Measurements from ENCODE around the gene MYO1B.

Gene MYO1B

DNA sequence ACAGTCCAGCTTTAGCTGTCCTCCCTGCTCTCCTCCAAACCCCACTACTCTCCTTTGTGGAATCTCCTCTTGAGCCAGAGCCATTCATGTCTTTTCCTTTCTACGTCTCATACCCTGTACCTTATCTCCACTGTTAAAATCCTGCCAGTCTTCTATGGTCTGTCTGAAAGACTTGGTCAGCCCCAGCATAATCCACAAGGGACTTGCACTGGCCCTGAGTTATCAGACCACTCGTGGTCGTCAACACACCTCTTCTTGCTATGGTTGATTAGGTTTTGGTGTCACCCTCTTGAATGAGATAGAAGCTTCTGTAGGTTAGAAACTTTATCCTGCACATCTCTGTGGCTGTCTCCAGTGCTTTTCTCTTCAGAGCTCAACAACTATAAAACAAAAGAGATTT is 56.8 kb downstream of the MYO1B start:
- DNase-seq: no peak

DNA sequence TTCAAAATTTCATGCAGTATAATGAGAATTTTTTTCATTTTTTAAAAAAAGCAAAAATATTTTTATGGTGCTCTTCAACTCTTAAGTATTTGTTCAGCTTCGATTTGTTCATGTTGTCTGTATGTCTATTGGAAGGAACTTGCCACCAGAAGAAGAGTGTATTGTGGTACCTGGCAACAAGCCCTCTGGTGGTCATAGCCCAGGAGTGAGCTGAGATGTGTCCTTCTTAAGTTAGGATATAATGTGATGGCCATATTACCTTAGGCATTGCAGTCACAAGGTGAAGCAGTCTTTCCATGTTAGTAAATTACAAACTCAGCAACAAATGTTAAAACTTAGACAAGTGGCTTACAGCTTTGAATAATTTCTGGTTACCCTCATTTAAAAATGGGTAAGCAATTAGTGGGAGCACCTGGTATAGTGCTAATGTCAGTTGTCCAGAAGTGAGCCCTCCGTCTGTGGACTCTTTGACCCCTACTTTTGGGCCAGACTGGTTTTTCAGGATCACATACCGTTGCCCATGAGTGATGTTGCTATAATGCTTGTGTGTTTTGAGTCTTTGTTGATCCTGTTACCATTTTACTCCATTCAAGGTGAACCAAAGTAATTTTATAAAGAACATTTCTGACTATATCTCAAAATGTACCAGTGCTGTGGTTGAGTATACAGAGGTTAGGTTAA is 57.4 kb downstream of the MYO1B start:
- DNase-seq: no peak

DNA sequence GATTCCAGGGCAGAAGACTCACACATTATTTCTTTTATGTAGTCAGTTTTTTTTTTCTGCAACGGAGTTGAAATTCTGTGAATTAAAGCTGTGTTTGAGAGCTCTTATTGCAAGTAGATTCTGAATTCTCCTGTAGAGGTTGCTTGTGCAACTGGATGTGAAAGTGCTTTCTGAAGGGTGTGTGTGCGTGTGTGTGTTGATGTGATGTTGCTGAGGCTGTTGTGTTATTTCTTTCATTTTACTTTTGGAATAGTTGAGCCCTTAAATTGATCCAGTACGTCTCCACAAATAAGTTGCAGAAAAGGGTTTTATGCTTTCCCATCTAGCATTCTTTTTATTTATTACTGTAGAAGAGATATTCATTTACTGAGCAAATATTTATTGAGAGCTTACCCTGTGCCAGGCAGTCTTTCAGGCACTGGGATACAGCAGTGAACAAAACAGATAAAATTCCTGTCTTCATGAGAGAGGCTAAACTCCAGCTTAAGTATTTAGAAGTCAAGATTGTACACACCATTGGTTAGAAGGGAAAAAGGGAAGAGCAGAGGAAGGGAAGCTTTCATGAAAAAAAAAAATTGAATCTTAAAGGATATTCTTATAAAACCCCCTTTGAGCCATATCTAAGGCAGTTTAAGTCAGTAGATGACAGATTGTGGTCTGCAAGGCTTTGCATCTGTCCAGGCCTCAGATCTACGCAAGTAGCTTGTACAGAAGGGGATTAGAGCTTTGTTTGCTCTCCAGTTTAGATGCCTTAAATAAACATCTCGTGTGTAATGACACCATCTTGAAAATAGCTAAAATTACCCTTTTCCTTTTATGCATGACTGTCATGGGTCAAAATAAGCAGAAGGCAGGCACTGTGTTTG is 58.2 kb downstream of the MYO1B start:
- no peak for DNase-seq

DNA sequence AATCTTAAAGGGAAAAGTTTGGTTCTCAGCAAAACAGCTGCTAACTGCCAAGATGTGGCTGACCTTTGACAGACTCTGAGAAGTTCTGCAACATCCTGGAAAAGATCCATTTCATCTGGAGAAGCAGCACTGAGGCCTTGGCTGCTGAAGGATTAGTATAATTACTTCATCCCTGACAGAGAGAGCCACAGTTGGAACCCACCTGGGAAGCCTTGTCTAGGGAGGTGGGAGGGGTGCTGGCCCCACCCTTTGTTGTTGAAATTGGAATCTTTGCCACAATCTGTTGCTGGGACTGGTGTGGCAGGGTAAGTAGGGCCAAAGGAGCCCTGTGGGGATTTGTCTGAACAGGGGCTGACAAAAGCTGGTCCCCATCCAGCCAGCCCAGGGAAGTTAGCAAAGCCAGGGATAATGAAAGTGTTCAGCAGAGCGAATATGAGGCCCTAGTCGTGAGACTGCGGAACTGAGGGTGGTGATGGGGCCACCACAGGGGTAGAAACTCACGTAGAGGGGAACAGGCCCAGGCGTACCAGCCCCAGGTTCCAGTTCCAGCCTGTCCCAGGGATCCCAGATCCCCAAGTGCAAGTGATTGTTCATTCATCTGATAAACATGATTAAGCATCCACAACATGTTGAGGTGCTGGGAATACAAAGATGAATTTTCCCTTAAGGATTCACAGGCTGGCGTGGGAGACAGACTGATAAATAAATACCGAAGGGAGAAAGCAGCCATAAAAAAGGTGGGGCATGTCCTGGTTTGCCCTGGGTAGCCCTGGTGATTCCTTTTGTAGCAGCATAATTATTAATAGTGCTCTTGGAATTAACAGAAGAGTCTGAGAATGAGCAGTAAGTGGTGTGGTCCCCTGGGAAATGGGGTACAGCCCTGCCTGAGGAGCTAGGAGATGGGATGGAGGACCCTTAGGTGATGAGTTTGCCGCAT is 60.0 kb downstream of the MYO1B start:
- no peak for DNase-seq

GRCh38 chr2:191308026-191308425 is 62.8 kb downstream of the MYO1B start:
- DNase-seq: no peak

DNA sequence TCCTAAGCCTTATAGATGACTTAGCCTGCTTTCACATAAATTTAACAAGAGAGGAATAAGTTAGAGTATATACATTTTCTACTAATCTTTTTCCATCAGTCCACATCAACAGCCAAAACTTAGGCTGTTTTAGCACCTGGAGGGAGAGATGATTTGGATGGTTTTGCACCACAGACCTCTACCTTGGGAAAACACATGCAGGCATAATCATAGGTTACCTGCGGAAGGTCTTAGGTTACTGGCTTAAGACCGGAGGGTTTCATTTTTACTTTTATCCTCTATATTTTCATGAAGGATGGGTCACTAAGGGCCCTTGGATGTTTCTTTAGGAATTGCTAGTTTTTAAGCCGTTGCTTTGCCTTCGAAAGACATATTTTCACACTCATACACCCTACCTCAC is 66.0 kb downstream of the MYO1B start:
- DNase-seq: no peak

DNA sequence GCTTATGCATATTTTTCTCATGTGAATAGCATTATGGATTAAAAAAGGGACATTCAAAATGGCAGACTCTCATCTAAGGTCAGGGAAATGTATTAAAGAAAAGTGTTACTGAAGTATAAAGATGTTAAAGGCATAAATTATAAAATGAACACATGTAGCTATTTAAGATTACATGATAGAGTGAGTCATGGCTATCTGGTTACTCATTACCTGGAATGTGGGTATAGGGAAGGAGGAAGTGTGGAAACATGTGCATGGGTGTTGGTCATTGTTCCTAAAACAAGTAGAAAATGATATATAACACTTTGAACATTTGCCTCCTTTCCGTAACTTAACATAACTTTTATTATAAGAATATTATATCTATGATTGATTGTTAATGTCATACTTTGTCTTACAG is 66.4 kb downstream of the MYO1B start:
- DNase-seq: no peak

DNA sequence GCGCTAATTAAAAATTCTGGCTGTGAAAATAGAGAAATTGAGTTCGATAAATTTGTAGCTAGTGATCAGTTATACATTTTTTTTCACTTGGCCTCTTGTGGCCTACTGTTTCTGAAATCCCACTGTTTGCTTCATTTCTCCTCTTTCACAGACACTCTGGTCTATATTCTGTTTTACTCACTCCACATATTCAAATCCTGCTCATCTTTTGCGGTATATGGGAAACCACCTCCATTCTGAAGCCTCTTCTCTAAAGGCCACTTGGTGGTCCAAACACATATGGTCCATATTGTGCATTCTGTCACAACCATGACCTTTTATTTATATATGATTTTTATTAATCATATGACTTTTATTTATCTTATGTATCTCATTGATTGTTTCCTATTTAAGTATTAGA is 67.0 kb downstream of the MYO1B start:
- DNase-seq: no peak

DNA sequence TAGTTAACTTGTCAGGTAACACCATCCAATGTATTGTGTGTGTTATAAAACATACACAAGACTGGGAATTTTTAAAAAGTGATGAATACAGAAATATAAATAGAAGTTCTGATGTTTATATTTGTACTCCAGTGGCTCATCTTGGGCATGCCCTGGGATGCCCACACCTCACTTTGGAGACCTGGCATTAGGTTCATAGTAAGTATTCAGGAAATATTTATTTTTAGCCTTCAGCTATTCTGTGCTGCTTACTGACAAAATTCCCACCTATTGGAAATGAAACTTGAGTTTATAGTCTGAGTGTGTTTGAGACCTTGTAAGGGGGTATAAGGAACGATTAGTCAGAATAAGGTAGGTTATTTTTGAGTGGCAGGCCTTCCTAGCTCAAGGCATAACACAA is 67.5 kb downstream of the MYO1B start:
- DNase-seq: no peak

DNA sequence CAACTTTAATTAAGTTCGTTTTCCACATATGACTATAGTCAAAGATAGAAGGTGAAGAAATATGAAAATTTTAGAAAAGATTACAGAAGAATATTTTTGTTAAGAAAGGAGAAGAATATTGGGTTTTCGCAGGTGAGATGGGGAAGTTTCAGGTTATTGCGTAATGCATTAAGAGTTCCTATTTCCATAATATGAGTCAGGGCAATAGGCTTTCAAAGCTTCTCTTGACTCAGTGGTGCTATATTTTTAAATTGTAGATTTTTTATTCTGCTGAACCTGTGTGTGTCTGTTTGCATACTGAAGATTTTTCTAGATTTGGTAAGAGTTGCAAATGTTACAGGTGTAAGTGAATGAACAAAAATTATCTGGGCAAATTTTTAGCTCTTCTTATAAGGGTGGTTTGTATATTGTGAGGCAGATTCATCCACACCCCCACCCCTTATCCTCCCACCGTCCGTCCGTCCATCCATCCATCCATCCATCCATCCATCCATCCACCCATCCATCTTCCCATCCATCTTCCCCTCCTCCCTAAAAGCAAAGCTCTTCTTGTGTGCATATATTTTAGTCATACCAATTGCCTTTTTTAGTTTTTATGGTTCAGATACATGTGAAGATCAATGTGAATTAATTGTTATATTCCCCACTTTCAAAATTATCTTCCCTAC is 69.6 kb downstream of the MYO1B start:
- no peak for DNase-seq

DNA sequence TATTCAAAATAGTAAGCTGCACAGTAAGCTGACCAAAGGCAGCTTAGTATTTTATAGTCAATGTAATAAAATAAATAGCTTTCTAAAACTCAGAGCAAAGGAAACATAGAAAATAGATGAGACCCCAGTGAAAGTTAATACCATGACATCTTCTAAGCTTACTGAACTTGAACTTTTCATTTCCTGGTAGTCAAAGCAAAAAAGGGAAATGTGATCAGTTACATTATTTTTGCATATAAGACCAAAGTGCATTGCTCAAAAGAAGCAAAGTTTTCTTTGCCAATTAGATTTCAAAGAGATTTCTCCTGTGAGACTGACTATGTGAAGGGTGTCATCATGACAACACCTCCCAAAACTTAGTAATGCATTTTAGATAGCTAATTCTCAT is 70.2 kb downstream of the MYO1B start:
- DNase-seq: no peak

- no peak for DNase-seq
Measured at GRCh38 chr2:191316246-191316994, 71.2 kb downstream of the MYO1B start.

GRCh38 chr2:191318037-191318728 is 73.0 kb downstream of the MYO1B start:
- no peak for DNase-seq

- DNase-seq: no peak
Measured at GRCh38 chr2:191318729-191319078, 73.5 kb downstream of the MYO1B start.

DNA sequence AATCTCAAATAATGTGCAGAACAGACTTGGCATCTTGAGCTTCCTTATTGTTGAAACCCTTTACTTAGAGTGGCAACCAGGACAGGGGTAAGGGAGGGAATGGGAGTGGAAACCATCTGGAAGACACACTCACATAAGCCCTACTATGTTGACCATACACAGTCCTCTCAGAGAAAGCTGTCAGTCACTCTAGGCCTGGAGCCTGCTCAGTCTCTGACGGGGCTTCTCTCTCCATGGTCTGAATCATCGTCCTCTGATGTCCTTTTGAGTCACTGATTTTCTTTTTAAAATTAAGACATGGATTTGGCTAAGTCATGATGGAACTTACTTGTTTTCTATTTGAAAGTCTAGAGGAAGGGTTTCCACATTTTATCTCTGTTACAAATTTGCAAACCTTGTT is 74.0 kb downstream of the MYO1B start:
- DNase-seq: no peak

GRCh38 chr2:191320881-191321280 is 75.7 kb downstream of the MYO1B start:
- DNase-seq: no peak

- no peak for DNase-seq
Measured at GRCh38 chr2:191321861-191322662, 76.9 kb downstream of the MYO1B start.

DNA sequence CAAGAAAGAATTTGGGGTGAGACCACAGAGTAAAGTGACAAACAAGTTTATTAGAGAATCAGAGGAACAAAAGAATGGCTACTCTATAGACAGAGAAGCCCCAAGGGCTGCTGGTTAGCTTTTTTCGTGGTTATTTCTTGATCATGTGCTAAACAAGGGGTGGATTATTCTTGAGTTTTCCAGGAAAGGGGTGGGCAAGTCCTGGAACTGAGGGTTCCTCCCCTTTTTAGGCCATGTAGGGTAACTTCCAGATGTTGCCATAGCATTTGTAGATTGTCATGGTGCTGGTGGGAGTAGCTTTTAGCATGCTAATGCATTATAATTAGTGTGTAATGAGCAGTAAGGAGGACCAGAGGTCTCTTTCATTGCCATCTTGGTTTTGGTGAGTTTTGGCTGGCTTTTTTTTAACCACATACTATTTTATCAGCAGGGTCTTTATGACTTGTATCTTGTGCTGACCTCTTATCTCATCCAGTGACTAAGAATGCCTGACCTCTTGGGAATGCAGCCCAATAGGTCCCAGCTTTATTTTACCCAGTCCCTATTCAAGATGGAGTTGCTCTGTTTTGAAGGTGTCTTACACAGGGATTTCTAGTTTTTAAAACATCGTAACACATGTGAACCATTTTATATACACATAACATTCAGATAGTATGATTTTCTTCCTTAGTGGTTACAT is 77.8 kb downstream of the MYO1B start:
- DNase-seq: no peak

DNA sequence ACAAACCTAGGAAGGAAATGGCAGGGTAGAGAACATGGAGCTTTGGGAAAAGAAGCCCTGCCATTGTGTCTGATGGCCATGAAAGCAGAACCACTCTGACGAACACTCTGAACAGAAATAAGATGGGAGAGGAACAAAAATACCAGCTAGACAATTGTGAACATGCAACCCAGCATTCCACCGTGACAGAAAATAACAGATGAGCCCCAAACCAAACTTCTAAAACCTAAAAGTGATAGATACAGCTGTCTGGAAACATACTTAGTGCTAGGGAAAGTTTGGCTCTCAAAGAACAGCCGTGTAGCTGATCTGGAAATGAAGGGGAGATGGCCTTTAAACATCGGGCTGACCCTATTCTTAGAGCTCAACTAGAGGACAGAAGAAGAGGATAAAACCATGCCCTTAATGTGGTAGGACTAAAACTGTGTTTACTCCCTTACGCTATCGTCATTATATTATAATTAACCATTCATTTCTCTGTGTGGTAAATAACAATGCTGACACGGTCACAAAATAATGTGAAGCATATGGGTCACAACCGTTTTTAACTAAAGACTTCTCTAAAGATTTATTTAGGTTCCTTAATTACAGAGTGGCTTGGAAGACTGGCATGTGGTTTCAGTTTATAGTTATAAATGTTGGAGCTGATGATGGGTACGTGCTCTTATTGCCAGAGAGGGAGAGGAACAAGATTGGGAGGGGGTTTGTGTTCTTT is 80.6 kb downstream of the MYO1B start:
- no peak for DNase-seq

All from NCI-H1417 treated with DMSO at 0.1 percent for 48 hours (cell line).